ENCODE results near the gene CPLANE2. TPM values are rescaled to one million over a fixed set of nuclear protein-coding genes. Genes with fewer than 3 reads are reported as not detected.
A peak's percentile ranks its signal among the peaks of the same experiment; 100 is the strongest.

The CPLANE2 gene
- total RNA-seq, 1 donor = 13.0 TPM

DNA sequence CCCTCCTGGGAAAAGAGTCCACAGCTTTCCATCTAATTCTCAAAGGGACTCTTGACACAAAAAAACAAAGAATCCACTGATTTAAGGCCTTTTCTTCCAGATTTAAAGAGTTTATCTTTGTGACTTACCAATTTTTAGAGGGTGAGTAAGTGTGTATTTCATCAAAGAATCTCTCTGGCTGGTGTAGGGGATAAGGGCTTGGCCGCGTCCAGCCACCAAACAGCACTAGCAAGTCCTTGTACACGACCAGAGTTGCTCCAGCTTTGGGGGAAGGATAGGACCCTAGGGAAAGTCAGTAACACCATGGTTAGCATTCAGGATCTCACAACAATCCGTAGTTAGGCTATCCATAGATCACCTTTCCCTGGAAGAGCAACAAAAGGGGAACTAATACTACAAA lies 19.5 kb upstream of the CPLANE2 start:
- TF ChIP-seq, protein P1, sequence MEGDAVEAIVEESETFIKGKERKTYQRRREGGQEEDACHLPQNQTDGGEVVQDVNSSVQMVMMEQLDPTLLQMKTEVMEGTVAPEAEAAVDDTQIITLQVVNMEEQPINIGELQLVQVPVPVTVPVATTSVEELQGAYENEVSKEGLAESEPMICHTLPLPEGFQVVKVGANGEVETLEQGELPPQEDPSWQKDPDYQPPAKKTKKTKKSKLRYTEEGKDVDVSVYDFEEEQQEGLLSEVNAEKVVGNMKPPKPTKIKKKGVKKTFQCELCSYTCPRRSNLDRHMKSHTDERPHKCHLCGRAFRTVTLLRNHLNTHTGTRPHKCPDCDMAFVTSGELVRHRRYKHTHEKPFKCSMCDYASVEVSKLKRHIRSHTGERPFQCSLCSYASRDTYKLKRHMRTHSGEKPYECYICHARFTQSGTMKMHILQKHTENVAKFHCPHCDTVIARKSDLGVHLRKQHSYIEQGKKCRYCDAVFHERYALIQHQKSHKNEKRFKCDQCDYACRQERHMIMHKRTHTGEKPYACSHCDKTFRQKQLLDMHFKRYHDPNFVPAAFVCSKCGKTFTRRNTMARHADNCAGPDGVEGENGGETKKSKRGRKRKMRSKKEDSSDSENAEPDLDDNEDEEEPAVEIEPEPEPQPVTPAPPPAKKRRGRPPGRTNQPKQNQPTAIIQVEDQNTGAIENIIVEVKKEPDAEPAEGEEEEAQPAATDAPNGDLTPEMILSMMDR (IDR thresholded peaks at IDR 0.05; ENCODE audit: insufficient read depth, low read depth, low read length) = no peak
- DNase-seq (ENCODE audit: low read depth) = no peak
- H3K4me3 ChIP-seq (ENCODE audit: low read depth, low read length) = no peak overlapping the region

DNA sequence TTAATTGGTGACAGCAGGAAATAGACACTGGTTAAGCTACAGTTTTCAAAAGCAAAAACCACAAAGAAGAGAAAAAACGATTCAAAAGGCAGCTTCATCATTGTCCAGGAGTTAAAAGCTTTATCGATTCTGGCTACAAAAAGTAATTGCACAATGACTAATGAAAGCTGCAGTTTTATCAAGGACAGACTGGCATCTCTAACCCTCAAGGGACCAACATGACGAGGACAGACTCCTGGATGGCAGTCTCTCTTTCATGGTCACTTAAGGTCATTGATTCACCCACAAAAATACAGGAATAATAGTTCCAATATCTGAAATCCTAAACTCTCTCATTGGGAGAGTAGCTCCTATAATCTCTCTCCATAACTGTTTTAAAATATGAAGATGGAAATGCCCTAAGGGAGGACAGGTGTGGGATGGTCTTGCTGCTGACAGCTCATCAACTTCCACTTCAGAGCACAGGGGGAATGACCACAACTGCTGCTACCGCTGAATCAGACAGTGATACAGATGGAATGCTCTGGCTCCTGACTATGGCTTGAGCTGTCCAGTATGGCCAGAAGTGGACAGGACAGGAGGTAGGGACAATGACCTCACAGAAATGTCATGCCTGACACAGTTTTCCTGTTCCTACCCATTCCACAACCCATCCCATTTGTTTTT lies 17.4 kb upstream of the CPLANE2 start:
- no peak overlapping the region for H3K4me3 ChIP-seq (ENCODE audit: low read depth, low read length)
- DNase-seq (ENCODE audit: low read depth) = no peak
- TF ChIP-seq, protein P1 (IDR thresholded peaks at IDR 0.05; ENCODE audit: insufficient read depth, low read depth, low read length) = no peak

DNA sequence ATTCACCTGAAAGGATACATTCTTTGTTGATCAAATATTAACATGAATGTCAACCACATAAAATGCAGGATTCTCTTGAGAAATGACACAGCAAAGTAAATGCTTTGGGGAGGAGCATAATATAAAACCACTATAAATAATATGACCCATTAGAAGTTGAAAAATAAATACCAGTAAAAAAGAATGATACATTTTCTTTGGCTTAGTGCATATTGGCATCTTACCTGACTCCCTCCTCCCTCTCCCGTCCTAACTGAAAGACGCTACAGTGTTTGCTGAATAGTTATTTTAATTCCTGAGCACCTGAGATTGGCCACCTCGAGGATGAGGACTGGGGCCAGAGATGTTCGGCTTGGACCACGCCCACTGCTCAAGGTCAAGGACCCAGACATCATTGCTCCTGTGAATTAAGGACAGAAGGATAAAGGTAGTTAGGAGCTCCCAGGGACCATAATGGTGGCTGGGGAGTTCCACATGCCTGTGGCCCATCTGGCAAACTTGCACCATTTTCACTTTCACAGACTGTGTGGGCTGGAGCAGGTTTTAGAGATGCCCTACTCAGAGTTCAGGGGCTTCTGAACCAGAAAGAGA lies 16.4 kb upstream of the CPLANE2 start:
- H3K4me3 ChIP-seq (ENCODE audit: low read depth, low read length) = no peak overlapping the region
- TF ChIP-seq, protein P1 (IDR thresholded peaks at IDR 0.05; ENCODE audit: insufficient read depth, low read depth, low read length) = no peak
- no peak for DNase-seq (ENCODE audit: low read depth)

DNA sequence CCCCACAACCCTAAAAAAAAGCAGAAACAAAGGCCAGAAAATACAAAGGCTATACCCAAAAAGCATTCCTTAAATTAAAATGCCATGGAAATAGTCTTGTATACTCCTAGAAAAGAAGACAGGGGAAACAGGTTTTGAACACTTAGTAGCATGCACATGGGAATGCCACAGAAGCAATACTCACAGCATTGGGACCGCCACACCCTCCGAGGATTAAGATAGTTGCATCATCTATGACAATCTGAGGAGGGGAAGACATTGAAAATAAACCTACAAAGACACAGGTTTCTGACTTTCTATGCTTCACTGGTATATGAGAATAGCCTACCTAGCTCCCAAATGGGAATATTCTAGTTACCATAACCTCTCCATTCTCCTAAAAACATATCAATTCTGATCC lies 15.9 kb upstream of the CPLANE2 start:
- TF ChIP-seq, protein P1 (IDR thresholded peaks at IDR 0.05; ENCODE audit: insufficient read depth, low read depth, low read length) = no peak
- H3K4me3 ChIP-seq (ENCODE audit: low read depth, low read length) = no peak overlapping the region
- no peak for DNase-seq (ENCODE audit: low read depth)

DNA sequence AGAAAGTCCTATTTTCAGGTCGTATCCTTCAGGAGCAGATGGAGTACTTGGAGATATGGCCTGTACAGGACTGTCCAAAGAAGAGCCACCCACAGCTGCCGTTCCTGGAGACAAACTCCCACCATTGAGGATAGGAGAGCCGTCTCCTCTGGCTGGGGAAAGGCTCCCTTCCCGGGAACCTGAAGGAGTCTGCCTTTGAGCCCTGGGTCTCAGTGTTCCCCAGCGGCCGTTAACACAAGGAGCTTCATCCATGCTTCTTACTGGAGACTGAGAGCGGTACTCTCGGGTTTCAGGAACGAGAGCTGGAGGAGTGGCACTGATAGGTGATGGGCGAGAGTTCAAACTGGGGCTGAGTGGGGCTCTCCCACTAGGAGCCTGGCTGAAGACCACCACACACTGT lies 14.4 kb upstream of the CPLANE2 start:
- no peak overlapping the region for H3K4me3 ChIP-seq (ENCODE audit: low read depth, low read length)
- no peak for DNase-seq (ENCODE audit: low read depth)
- TF ChIP-seq, protein P1 (IDR thresholded peaks at IDR 0.05; ENCODE audit: insufficient read depth, low read depth, low read length) = no peak

DNA sequence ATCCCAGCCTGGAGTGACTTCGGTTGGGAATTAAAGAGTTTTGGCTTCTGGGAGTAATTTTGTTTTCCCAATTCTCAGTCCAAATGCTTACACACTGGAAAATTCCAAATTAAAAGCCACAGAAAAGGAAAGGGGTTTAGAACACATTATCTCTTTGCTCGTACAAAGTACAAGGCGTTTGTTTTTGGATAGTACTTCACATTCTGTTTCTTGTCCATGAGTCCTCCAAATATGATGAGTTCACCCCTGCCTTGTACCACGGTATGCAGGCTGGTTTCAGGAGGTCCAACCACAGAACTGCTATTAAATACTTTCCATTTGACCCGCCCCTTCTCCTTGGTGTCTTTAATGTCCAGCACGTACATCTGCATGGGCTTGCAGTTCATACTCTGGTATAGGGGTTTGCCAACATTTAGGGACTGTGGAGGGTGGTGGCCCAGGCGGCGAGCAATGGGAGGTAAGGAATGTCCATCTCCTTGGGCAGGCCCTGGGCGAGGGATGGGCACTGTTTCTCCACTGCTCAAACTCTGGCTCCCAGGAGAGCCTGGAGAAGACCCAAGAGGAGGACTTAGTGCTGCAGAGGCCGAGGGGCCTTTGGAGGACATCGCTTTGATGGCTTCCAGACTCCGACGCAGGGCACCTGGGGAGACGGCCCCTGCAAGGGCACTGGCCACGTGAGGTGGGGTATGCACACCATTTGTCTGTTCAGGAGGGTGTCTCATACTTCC lies 13.7 kb upstream of the CPLANE2 start:
- TF ChIP-seq, protein P1 (IDR thresholded peaks at IDR 0.05; ENCODE audit: insufficient read depth, low read depth, low read length) = no peak
- H3K4me3 ChIP-seq (ENCODE audit: low read depth, low read length) = no peak overlapping the region
- DNase-seq (ENCODE audit: low read depth) = peak; percentile 72
